Lower leg skin (tissue), 3 donors: Measurements from ENCODE around the gene PXMP2.

ENCODE experiments used
- POLR2A ChIP-seq, 2 donors: fragments of 450-650 bp; IDR thresholded peaks; one replicate each; pipeline ENCODE4 v1.6.1; 2016 to 2017; ENCODE audit warnings: antibody characterized with exemption in 2 of 2, mild to moderate bottlenecking in 1 of 2, moderate library complexity in 1 of 2
- TF ChIP-seq, protein P1 (sequence below), 3 donors: fragments of 450-650 bp; IDR thresholded peaks; one replicate each; pipeline ENCODE4 v1.5.1; 2016; ENCODE audit warnings: antibody characterized with exemption in 3 of 3, mild to moderate bottlenecking in 3 of 3, moderate library complexity in 2 of 3

- TF ChIP-seq POLR2A (IDR thresholded peaks at IDR 0.05), result no peak
- TF ChIP-seq, protein P1, sequence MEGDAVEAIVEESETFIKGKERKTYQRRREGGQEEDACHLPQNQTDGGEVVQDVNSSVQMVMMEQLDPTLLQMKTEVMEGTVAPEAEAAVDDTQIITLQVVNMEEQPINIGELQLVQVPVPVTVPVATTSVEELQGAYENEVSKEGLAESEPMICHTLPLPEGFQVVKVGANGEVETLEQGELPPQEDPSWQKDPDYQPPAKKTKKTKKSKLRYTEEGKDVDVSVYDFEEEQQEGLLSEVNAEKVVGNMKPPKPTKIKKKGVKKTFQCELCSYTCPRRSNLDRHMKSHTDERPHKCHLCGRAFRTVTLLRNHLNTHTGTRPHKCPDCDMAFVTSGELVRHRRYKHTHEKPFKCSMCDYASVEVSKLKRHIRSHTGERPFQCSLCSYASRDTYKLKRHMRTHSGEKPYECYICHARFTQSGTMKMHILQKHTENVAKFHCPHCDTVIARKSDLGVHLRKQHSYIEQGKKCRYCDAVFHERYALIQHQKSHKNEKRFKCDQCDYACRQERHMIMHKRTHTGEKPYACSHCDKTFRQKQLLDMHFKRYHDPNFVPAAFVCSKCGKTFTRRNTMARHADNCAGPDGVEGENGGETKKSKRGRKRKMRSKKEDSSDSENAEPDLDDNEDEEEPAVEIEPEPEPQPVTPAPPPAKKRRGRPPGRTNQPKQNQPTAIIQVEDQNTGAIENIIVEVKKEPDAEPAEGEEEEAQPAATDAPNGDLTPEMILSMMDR (IDR thresholded peaks at IDR 0.05), result no peak
These were observed 27.3 kb upstream of the PXMP2 start for GRCh38 chr12:132660052-132660451.
